ENCODE data around the gene APRT.

The APRT gene

DNA sequence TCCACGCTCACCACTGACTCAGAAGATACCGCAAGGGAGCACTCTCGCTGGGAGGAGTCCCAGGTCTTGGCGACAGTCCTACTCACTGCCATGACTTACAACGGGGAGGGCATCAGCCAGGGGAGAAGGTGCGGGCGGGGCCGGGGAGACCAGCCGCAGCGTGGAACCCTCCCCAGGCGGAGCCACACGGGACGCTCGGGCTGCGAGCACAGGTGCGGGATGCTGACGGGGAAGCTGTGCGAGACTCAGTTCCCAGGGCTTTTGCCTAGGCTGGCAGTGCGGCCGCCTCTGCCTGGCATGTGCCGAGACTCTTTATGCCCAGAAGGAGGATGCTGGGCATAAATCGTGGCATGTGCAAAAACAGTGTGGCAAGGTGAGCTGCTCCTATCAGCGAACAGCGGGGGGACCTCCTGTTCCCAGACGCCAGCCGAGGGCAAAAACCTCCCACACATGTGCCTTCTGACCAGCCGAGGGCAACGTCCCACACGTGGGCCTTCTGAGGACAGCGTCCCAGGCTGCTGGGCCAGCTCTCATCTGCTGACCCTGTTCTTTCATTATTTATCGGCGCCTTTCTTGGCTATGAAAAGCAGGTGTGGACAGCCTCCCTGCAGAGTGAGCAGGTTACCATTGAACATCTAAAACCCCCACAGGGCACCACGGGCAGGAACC, 38.9 kb upstream of the APRT start:
- H3K4me1 ChIP-seq, result no peaks in the 10 kb centered on the region
- no peaks in the 10 kb centered on the region for H3K27me3 ChIP-seq (ENCODE audit: low read depth)
- in situ Hi-C loops (cut with MboI; ENCODE audit: low sequenced_read_pairs), result no loop called here
- H3K36me3 ChIP-seq (replicated peaks), result no peaks in the 10 kb centered on the region
- no peaks in the 10 kb centered on the region for H3K9me3 ChIP-seq
- H3K4me3 ChIP-seq, result no peak overlapping the region
- no peak for DNase-seq (ENCODE audit: low spot score in 2 of 2)

DNA sequence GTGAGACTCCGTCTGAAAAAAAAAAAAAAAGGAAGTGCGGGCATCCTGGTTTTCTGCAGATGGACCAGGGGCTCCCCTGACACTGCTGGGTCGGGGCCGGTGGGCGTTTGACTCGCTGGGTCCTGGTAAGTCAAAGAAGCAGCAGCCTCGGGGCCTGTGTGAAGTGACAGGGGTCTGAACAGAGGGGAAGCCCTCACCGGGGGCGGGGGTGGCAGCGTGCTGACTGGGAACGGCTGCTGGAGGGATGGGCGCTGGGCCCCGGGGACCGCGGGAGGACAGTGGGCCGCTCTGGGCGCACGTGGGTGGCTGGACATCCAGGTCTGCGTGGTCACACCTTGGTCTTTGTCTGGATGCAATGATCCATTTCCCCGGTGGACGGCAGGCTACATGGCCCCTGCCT, 36.8 kb upstream of the APRT start:
- Histone ChIP-seq H3K36me3 (replicated peaks) (no peaks in the 10 kb centered on the region), H3K9me3 (no peaks in the 10 kb centered on the region), H3K4me3 (no peak overlapping the region), H3K27me3 (ENCODE audit: low read depth) (no peaks in the 10 kb centered on the region), H3K4me1 (no peaks in the 10 kb centered on the region)
- in situ Hi-C loops (cut with MboI; ENCODE audit: low sequenced_read_pairs), result no loop called here
- DNase-seq (ENCODE audit: low spot score in 2 of 2), result no peak

GRCh38 chr16:88847654-88848053, 35.9 kb upstream of the APRT start:
- DNase-seq (ENCODE audit: low spot score in 2 of 2), result no peak
- in situ Hi-C loops (cut with MboI; ENCODE audit: low sequenced_read_pairs), result no loop called here
- Histone ChIP-seq H3K4me1 (no peaks in the 10 kb centered on the region), H3K9me3 (no peaks in the 10 kb centered on the region), H3K27me3 (ENCODE audit: low read depth) (no peaks in the 10 kb centered on the region), H3K4me3 (no peak overlapping the region), H3K36me3 (replicated peaks) (no peaks in the 10 kb centered on the region)

- H3K4me3 ChIP-seq, result no peak overlapping the region
- in situ Hi-C loops (cut with MboI; ENCODE audit: low sequenced_read_pairs), result no loop called here
- H3K36me3 ChIP-seq (replicated peaks), result no peaks in the 10 kb centered on the region
- H3K27me3 ChIP-seq (ENCODE audit: low read depth), result no peaks in the 10 kb centered on the region
- no peaks in the 10 kb centered on the region for H3K4me1 ChIP-seq
- DNase-seq (ENCODE audit: low spot score in 2 of 2), result no peak
- H3K9me3 ChIP-seq, result no peaks in the 10 kb centered on the region
These were observed 34.4 kb upstream of the APRT start for GRCh38 chr16:88846088-88846487.

GRCh38 chr16:88844419-88845036, 32.8 kb upstream of the APRT start:
- Histone ChIP-seq H3K36me3 (replicated peaks) (no peaks in the 10 kb centered on the region), H3K27me3 (ENCODE audit: low read depth) (no peaks in the 10 kb centered on the region), H3K9me3 (no peaks in the 10 kb centered on the region), H3K4me3 (no peak overlapping the region), H3K4me1 (no peaks in the 10 kb centered on the region)
- in situ Hi-C loops (cut with MboI; ENCODE audit: low sequenced_read_pairs), result no loop called here
- no peak for DNase-seq (ENCODE audit: low spot score in 2 of 2)

GRCh38 chr16:88843256-88843655, 31.5 kb upstream of the APRT start:
- Histone ChIP-seq H3K4me1 (no peaks in the 10 kb centered on the region), H3K4me3 (no peak overlapping the region), H3K27me3 (ENCODE audit: low read depth) (no peaks in the 10 kb centered on the region), H3K9me3 (no peaks in the 10 kb centered on the region), H3K36me3 (replicated peaks) (no peaks in the 10 kb centered on the region)
- DNase-seq (ENCODE audit: low spot score in 2 of 2), result no peak
- in situ Hi-C loops (cut with MboI; ENCODE audit: low sequenced_read_pairs), result no loop called here

DNA sequence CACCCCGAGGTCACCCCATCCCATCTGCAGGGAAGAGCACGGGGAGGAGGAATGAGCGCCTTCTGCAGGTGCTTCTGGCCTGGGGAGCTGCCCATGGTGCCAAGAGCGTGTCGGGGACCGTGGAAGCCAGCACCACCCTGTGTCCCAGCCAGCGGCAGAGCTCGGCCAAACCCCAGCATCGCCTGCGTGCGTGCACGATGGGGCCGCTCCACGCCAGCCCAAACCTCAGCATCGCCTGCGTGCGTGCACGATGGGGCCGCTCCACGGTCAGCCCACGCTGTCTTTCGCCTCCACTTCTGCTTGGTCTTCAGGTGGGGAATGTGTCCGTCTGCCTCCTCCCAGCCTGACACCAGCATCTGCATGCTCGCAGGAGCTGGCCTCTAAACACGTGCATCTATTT, 31.1 kb upstream of the APRT start:
- H3K4me1 ChIP-seq, result no peaks in the 10 kb centered on the region
- H3K4me3 ChIP-seq, result no peak overlapping the region
- H3K9me3 ChIP-seq, result no peaks in the 10 kb centered on the region
- no peaks in the 10 kb centered on the region for H3K27me3 ChIP-seq (ENCODE audit: low read depth)
- in situ Hi-C loops (cut with MboI; ENCODE audit: low sequenced_read_pairs), result no loop called here
- no peaks in the 10 kb centered on the region for H3K36me3 ChIP-seq (replicated peaks)
- no peak for DNase-seq (ENCODE audit: low spot score in 2 of 2)

GRCh38 chr16:88842308-88842756, 30.6 kb upstream of the APRT start:
- Histone ChIP-seq H3K4me1 (no peaks in the 10 kb centered on the region), H3K27me3 (ENCODE audit: low read depth) (no peaks in the 10 kb centered on the region), H3K4me3 (no peak overlapping the region), H3K36me3 (replicated peaks) (no peaks in the 10 kb centered on the region), H3K9me3 (no peaks in the 10 kb centered on the region)
- in situ Hi-C loops (cut with MboI; ENCODE audit: low sequenced_read_pairs), result no loop called here
- no peak for DNase-seq (ENCODE audit: low spot score in 2 of 2)

DNA sequence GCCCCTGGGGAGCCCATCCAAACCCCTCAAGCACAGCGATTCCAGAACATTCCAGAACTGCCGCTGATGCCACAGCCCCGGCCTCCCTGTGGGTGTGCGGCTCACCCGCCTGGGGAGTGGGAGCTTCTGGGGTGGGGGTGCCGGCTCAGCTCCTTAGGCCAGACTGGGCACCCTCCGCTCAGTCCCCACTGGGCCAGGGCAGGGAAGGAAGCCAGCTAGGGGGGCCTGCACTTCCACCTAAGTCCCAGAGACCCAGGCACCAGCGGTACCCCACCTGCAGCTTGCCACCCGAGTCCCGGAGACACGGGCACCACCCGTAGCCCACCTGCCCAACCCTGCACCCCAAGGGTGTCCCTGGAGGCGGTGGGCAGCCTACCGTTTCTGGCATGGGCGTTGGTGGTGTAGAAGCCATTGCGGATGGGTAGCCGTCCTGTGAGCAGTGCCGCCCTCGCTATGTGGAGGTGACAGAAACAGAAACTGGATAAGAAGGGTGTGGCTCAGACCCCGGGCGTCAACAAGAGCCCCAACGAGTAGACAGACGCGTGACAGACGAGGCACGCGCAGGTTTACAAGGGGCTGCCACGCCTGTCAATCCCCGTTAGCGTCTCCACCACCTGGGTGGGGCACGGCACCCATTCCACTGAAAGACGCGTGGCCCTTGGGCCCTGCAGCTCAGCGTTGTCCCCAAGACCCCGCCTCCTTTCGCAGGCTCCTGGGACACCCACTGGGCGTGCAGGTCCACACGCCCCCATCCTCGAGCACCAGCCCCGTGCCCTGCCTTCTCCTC, 30.0 kb upstream of the APRT start:
- Histone ChIP-seq H3K36me3 (replicated peaks) (no peaks in the 10 kb centered on the region), H3K4me3 (no peak overlapping the region), H3K27me3 (ENCODE audit: low read depth) (no peaks in the 10 kb centered on the region), H3K4me1 (no peaks in the 10 kb centered on the region), H3K9me3 (no peaks in the 10 kb centered on the region)
- in situ Hi-C loops (cut with MboI; ENCODE audit: low sequenced_read_pairs), result no loop called here
- no peak for DNase-seq (ENCODE audit: low spot score in 2 of 2)

DNA sequence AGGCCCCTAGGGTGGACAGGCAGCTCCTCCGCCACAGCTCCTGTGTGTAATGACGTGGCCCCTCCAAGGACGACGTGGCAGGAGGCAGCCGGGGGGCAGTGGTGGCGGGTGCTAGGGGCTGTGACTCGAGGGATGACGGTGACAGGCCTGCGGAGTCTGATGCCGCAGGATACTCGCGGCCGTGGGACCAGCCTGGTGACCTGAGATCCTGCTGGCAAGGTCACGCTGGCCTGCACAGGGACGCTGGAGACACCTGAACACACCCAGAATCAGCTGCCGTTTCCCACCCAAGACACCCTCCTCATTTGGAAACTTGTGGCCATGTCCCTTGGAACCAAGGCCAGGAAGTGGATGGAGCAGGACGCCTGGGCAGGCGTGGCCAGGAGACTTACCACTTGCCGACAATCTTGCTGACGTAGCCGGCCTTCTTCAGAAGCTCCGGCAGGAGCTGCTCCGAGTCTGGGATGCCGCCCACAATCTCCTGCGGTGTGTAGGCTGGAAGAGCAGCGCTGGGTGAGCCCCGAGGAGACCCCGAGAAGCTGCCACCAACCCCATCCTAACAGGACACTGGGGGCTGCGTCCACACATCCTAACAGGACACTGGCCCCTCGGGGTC, 29.0 kb upstream of the APRT start:
- Histone ChIP-seq H3K4me3 (no peak overlapping the region), H3K27me3 (ENCODE audit: low read depth) (no peaks in the 10 kb centered on the region), H3K36me3 (replicated peaks) (no peaks in the 10 kb centered on the region), H3K4me1 (no peaks in the 10 kb centered on the region), H3K9me3 (no peaks in the 10 kb centered on the region)
- in situ Hi-C loops (cut with MboI; ENCODE audit: low sequenced_read_pairs), result no loop called here
- no peak for DNase-seq (ENCODE audit: low spot score in 2 of 2)

DNA sequence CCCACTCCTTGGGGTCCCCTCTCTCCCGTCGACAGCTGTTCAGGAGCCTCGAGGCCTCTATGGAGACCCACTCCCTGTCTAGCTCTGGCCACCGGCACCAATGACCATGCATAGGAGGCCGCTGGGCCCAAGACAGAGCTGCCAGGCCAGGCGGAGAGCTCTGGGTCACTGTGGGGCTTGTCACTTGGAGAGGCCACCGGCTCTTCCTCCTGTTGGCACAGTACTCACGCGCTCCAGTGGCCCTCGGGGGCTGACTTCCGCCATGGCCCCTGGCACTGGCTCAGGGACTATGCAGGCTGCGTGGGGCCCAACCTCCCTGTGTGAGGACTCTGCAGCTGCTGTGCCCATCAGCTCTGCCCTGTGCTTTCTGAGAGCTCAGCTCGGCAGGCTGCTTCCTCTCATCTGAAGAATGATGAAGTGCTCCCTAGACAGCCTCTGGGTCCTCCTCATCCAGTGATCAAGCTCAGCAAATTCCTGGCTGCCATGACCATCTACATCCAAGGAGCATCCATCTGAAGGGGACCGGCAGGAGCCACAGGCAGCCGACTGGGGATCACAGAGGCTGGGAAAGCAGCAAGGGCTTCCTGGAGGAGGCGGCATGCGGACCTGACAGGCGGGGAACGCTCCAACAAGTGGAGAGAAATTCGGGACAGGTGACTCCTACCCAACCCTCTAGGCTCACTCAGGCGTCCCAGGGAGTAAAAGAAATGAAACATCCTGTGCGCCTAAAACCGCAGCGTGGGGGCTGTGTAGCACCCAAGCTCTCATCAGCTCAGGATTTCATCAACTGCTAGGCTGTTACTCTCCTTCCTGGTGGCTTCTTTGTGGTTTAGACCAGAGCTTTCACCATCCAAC, 28.2 kb upstream of the APRT start:
- Histone ChIP-seq H3K4me1 (no peaks in the 10 kb centered on the region), H3K36me3 (replicated peaks) (no peaks in the 10 kb centered on the region), H3K9me3 (no peaks in the 10 kb centered on the region), H3K4me3 (no peak overlapping the region), H3K27me3 (ENCODE audit: low read depth) (no peaks in the 10 kb centered on the region)
- no peak for DNase-seq (ENCODE audit: low spot score in 2 of 2)
- in situ Hi-C loops (cut with MboI; ENCODE audit: low sequenced_read_pairs), result no loop called here

DNA sequence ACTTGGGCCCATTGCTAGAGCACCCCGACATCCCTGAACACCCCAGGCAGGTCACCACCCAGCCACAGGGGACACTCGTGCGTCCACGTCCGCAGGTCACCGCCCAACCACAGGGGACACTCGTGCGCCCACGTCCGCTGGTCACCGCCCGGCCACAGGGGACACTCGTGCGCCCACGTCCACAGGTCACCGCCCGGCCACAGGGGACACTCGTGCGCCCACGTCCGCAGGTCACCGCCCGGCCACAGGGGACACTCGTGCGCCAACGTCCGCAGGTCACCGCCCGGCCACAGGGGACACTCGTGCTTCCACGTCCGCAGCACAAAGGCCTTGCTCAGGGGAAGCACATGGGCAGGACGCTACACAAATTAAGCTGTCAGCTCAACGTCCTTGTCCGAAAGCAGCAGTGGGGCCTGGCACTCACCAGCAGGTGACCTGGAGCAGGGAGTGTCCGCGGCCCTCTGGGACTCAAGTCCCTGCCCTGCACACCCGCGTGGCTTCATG, 27.4 kb upstream of the APRT start:
- no peaks in the 10 kb centered on the region for H3K27me3 ChIP-seq (ENCODE audit: low read depth)
- no peak for DNase-seq (ENCODE audit: low spot score in 2 of 2)
- in situ Hi-C loops (cut with MboI; ENCODE audit: low sequenced_read_pairs), result no loop called here
- H3K9me3 ChIP-seq, result no peaks in the 10 kb centered on the region
- H3K36me3 ChIP-seq (replicated peaks), result no peaks in the 10 kb centered on the region
- no peaks in the 10 kb centered on the region for H3K4me1 ChIP-seq
- no peak overlapping the region for H3K4me3 ChIP-seq

DNA sequence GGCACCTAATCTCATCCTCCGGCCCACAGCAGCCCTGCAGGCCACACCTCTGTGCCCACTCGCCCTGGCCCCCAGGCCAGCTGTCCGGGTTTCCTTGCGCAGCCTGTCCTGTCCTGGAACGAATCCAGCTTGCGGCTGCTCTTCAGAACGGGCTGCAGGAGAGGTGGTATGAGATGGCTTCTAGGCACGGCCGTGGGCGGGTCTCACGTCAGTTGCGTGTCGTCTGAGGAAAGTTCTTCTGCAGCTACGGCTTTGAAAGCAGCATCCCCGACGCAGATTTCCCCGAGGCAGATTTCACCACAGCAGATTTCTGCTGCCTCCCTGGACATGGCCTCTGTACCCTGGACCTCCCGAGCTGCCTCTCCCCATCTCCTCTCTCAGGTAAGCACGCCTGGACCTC, 26.8 kb upstream of the APRT start:
- no peaks in the 10 kb centered on the region for H3K36me3 ChIP-seq (replicated peaks)
- H3K4me1 ChIP-seq, result no peaks in the 10 kb centered on the region
- H3K9me3 ChIP-seq, result no peaks in the 10 kb centered on the region
- no peak for DNase-seq (ENCODE audit: low spot score in 2 of 2)
- no peaks in the 10 kb centered on the region for H3K27me3 ChIP-seq (ENCODE audit: low read depth)
- in situ Hi-C loops (cut with MboI; ENCODE audit: low sequenced_read_pairs), result no loop called here
- no peak overlapping the region for H3K4me3 ChIP-seq
